Thyroid gland (tissue), 4 donors: ENCODE results near the gene PROB1.

Experiments used
- CTCF ChIP-seq, 6 experiments: fragments of 200-600 bp in 3 of 6; fragments of 450-650 bp in 3 of 6; sonication (generic) in 3 of 6; IDR thresholded peaks; one replicate each; pipeline ENCODE4 v1.5.1; 2016 to 2019; ENCODE audit warnings: antibody characterized with exemption in 6 of 6, mild to moderate bottlenecking in 2 of 6, inconsistent platforms in 1 of 6, moderate library complexity in 1 of 6
- POLR2A ChIP-seq, 2 donors: fragments of 450-650 bp; IDR thresholded peaks; one replicate each; pipeline ENCODE4 v1.6.1; 2017; ENCODE audit warnings: antibody characterized with exemption in 2 of 2, mild to moderate bottlenecking in 2 of 2, moderate library complexity in 1 of 2

GRCh38 chr5:139419226-139420192, 24.6 kb upstream of the PROB1 start:
- TF ChIP-seq POLR2A (IDR thresholded peaks at IDR 0.05) (no peak), CTCF (IDR thresholded peaks at IDR 0.05) (no peak)
